ENCODE results near the gene CAMKMT.

Gene CAMKMT

GRCh38 chr2:44692821-44693220, 331.1 kb downstream of the CAMKMT start:
- no peaks in the 10 kb centered on the region for H3K27me3 ChIP-seq (replicated peaks)
- H3K4me3 ChIP-seq (ENCODE audit: low read depth, low read length), result no peak overlapping the region
- H3K27ac ChIP-seq, result no peak overlapping the region
- in situ Hi-C loops (cut with HindIII; ENCODE audit: low pct_ligation_motif_present, low sequenced_read_pairs), result no loop called here
- H3K36me3 ChIP-seq (replicated peaks), result no peaks in the 10 kb centered on the region
- no peak for DNase-seq
- TF ChIP-seq CTCF (IDR thresholded peaks at IDR 0.05; ENCODE audit: low read depth, low read length, missing control alignments), result no peak

- H3K36me3 ChIP-seq (replicated peaks), result no peaks in the 10 kb centered on the region
- in situ Hi-C loops (cut with HindIII; ENCODE audit: low pct_ligation_motif_present, low sequenced_read_pairs), result no loop called here
- DNase-seq, result no peak
- no peak overlapping the region for H3K4me3 ChIP-seq (ENCODE audit: low read depth, low read length)
- no peak for TF ChIP-seq CTCF (IDR thresholded peaks at IDR 0.05; ENCODE audit: low read depth, low read length, missing control alignments)
- no peaks in the 10 kb centered on the region for H3K27me3 ChIP-seq (replicated peaks)
- no peak overlapping the region for H3K27ac ChIP-seq
Observed at GRCh38 chr2:44700824-44701223, 339.1 kb downstream of the CAMKMT start.

- no peak for DNase-seq
- no peak for TF ChIP-seq CTCF (IDR thresholded peaks at IDR 0.05; ENCODE audit: low read depth, low read length, missing control alignments)
- no peak overlapping the region for H3K4me3 ChIP-seq (ENCODE audit: low read depth, low read length)
- no peaks in the 10 kb centered on the region for H3K27me3 ChIP-seq (replicated peaks)
- H3K36me3 ChIP-seq (replicated peaks), result no peaks in the 10 kb centered on the region
- in situ Hi-C loops (cut with HindIII; ENCODE audit: low pct_ligation_motif_present, low sequenced_read_pairs), result no loop called here
- no peak overlapping the region for H3K27ac ChIP-seq
Observed at GRCh38 chr2:44705356-44705755, 343.6 kb downstream of the CAMKMT start.

GRCh38 chr2:44705876-44706480, 344.2 kb downstream of the CAMKMT start:
- no peak for DNase-seq
- Histone ChIP-seq H3K27me3 (replicated peaks) (no peaks in the 10 kb centered on the region), H3K4me3 (ENCODE audit: low read depth, low read length) (no peak overlapping the region), H3K27ac (no peak overlapping the region), H3K36me3 (replicated peaks) (no peaks in the 10 kb centered on the region)
- in situ Hi-C loops (cut with HindIII; ENCODE audit: low pct_ligation_motif_present, low sequenced_read_pairs), result no loop called here
- TF ChIP-seq CTCF (IDR thresholded peaks at IDR 0.05; ENCODE audit: low read depth, low read length, missing control alignments), result no peak

- no peak overlapping the region for H3K27ac ChIP-seq
- no peaks in the 10 kb centered on the region for H3K27me3 ChIP-seq (replicated peaks)
- DNase-seq, result no peak
- in situ Hi-C loops (cut with HindIII; ENCODE audit: low pct_ligation_motif_present, low sequenced_read_pairs), result no loop called here
- no peaks in the 10 kb centered on the region for H3K36me3 ChIP-seq (replicated peaks)
- no peak overlapping the region for H3K4me3 ChIP-seq (ENCODE audit: low read depth, low read length)
- no peak for TF ChIP-seq CTCF (IDR thresholded peaks at IDR 0.05; ENCODE audit: low read depth, low read length, missing control alignments)
Observed at GRCh38 chr2:44706681-44707553, 345.2 kb downstream of the CAMKMT start.

All from brain microvascular endothelial cell (primary cell).